ENCODE data around the gene LRRC8E.
A peak's percentile ranks its signal among the peaks of the same experiment; 100 is the strongest.

Gene LRRC8E

GRCh38 chr19:7944177-7944761 lies 56.0 kb downstream of the LRRC8E start:
- 32% methylated on average over 18 of the region's 18 CpGs for WGBS

GRCh38 chr19:7947939-7948338 lies 59.6 kb downstream of the LRRC8E start:
- Histone ChIP-seq H3K9me3 (ENCODE audit: insufficient read depth, low read depth, low read length) (0 out of 2 replicates have a peak, but pooled peaks cover 2% of the 10 kb centered on the region), H3K27me3 (ENCODE audit: insufficient read depth, low read length) (no peaks in the 10 kb centered on the region), H3K4me3 (ENCODE audit: low read length) (no peak overlapping the region), H3K4me1 (ENCODE audit: insufficient read depth, low read length) (no peaks in the 10 kb centered on the region), H3K36me3 (ENCODE audit: insufficient read depth, low read length) (peaks cover 4% of the 10 kb centered on the region; the same call in 1 of the 2 replicates), H3K27ac (ENCODE audit: low read depth, low read length) (no peak overlapping the region), H3K9ac (ENCODE audit: low read depth, low read length) (no peak overlapping the region)
- over 99% methylated on average over 4 of the region's 4 CpGs for WGBS

More at GRCh38 chr19:7944177-7944761, 56.0 kb downstream of the LRRC8E start:
- peaks cover 27% of the 10 kb centered on the region for H3K36me3 ChIP-seq (ENCODE audit: insufficient read depth, low read length)
- H3K27ac ChIP-seq (ENCODE audit: low read depth, low read length), result peak overlapping the region; percentile 95
- peak overlapping the region; percentile 97 for H3K4me3 ChIP-seq (ENCODE audit: low read length)
- no peaks in the 10 kb centered on the region for H3K4me1 ChIP-seq (ENCODE audit: insufficient read depth, low read length)
- peak overlapping the region; percentile 91 for H3K9ac ChIP-seq (ENCODE audit: low read depth, low read length)
- no peaks in the 10 kb centered on the region for H3K27me3 ChIP-seq (ENCODE audit: insufficient read depth, low read length)
- H3K9me3 ChIP-seq (ENCODE audit: insufficient read depth, low read depth, low read length), result 0 out of 2 replicates have a peak, but pooled peaks cover 2% of the 10 kb centered on the region
